Spinal cord (tissue), 10 donors: ENCODE data around the gene GIT1. TPM values are rescaled to one million over a fixed set of nuclear protein-coding genes. Genes with fewer than 3 reads are reported as not detected.

Experiments used
- DNase-seq, 6 donors: peaks; one replicate each; pipeline versions ENCODE4 v3.0.0 to v3.0.0-alpha.2; 2013 to 2015; ENCODE audit warnings: low spot score in 6 of 6, low read depth in 4 of 6
- H3K27ac ChIP-seq: one replicate; pipeline ENCODE4 v1.5.1; 2013; ENCODE audit warnings: low read depth, low read length, control low read depth
- H3K27me3 ChIP-seq: one replicate; pipeline ENCODE4 v1.6.1; 2013; ENCODE audit warnings: low read length; ENCODE audit not compliant: control insufficient read depth, insufficient read depth
- H3K36me3 ChIP-seq: one replicate; pipeline ENCODE4 v1.6.1; 2013; ENCODE audit warnings: low read length; ENCODE audit not compliant: control insufficient read depth, insufficient read depth
- H3K4me1 ChIP-seq: one replicate; pipeline ENCODE4 v1.6.1; 2013; ENCODE audit warnings: low read length; ENCODE audit not compliant: control insufficient read depth, insufficient read depth
- H3K4me3 ChIP-seq: one replicate; pipeline ENCODE4 v1.5.1; 2013; ENCODE audit warnings: low read depth, low read length, control low read depth
- H3K9me3 ChIP-seq: one replicate; pipeline ENCODE4 v1.6.1; 2013; ENCODE audit warnings: low read length; ENCODE audit not compliant: control insufficient read depth, insufficient read depth
- WGBS: methylation state at CpG from one replicate; pipeline ENCODE4 v1.1.5; 2013; ENCODE audit warnings: missing lambda C conversion rate; ENCODE audit not compliant: insufficient coverage; 5-methylcytosine and 5-hydroxymethylcytosine counted together
- polyA plus RNA-seq, 2 donors: library from polyadenylated mRNA; unstranded; fragments of 120-200 nt; gene quantifications; one replicate each; pipeline ENCODE4 v1.2.1, GENCODE V29; 2013; ENCODE audit not compliant: insufficient read length in 2 of 2
- total RNA-seq, 2 donors: library from RNA; depleted of rRNA in 1 of 2; stranded (reverse); fragments of 120-200 nt in 1 of 2; fragments of >200 nt in 1 of 2; gene quantifications; one replicate each; pipeline versions ENCODE4 v1.2.3 to v1.2.4, GENCODE V29; 2013 to 2014
- donor health status: healthy.

Gene GIT1
- total and polyA plus RNA-seq, 4 donors = 23.3 to 90.3 (median 62.8) TPM

GRCh38 chr17:29568331-29569244 lies 20.9 kb downstream of the GIT1 start, which contains the start of gene TP53I13:
Gene TP53I13, plus strand, starts transcription at chr17:29568701. Its CDS starts 58 bp downstream, at chr17:29568759.
- Histone ChIP-seq H3K27ac (peak within 1 kb of the TSS; percentile 92), H3K9me3 (no peaks in the 10 kb centered on the region), H3K36me3 (peaks cover 17% of the 10 kb centered on the region), H3K4me3 (peak within 1 kb of the TSS; percentile 83), H3K4me1 (peaks cover 64% of the 10 kb centered on the region), H3K27me3 (peaks cover 32% of the 10 kb centered on the region)
- under 1% methylated on average over 83 of the region's 85 CpGs for WGBS
- peak in 2 of 6 donors; percentile 86 to 93 for DNase-seq

GRCh38 chr17:29567554-29568330 lies 21.7 kb downstream of the GIT1 start:
- Histone ChIP-seq H3K36me3 (peaks cover 10% of the 10 kb centered on the region), H3K9me3 (no peaks in the 10 kb centered on the region), H3K4me3 (peak overlapping the region; percentile 72), H3K4me1 (peaks cover 59% of the 10 kb centered on the region), H3K27ac (peak overlapping the region; percentile 87), H3K27me3 (peaks cover 32% of the 10 kb centered on the region)
- DNase-seq = peak in 1 of 6 donors; percentile 29
- WGBS = 1% methylated on average over 63 of the region's 63 CpGs

- Histone ChIP-seq H3K27me3 (peaks cover 36% of the 10 kb centered on the region), H3K4me1 (peaks cover 55% of the 10 kb centered on the region), H3K27ac (peak overlapping the region; percentile 87), H3K9me3 (no peaks in the 10 kb centered on the region), H3K4me3 (peak overlapping the region; percentile 72), H3K36me3 (peaks cover 11% of the 10 kb centered on the region)
- WGBS = under 1% methylated on average over 27 of the region's 27 CpGs
- no peak for DNase-seq
Observed at GRCh38 chr17:29567304-29567553, 22.2 kb downstream of the GIT1 start.

- WGBS = under 1% methylated on average over 82 of the region's 94 CpGs
- peak within 1 kb of the TSS; percentile 87 for H3K27ac ChIP-seq
Observed at GRCh38 chr17:29566473-29567303, 22.8 kb downstream of the GIT1 start, which contains the start of gene ABHD15. Gene ABHD15, minus strand, starts transcription at chr17:29567037. Its CDS starts 71 bp downstream, at chr17:29566966.

GRCh38 chr17:29565643-29566472 lies 23.6 kb downstream of the GIT1 start:
- Histone ChIP-seq H3K27ac (no peak overlapping the region), H3K4me3 (peak overlapping the region; percentile 37), H3K9me3 (no peaks in the 10 kb centered on the region), H3K36me3 (peaks cover 6% of the 10 kb centered on the region), H3K27me3 (peaks cover 36% of the 10 kb centered on the region), H3K4me1 (peaks cover 44% of the 10 kb centered on the region)
- no peak for DNase-seq
- WGBS = 12% methylated on average over 55 of the region's 55 CpGs

More at GRCh38 chr17:29566473-29567303, 22.8 kb downstream of the GIT1 start, which contains the start of gene ABHD15:
- H3K9me3 ChIP-seq = no peaks in the 10 kb centered on the region
- DNase-seq = peak in 2 of 6 donors; percentile 7 to 63
- peak within 1 kb of the TSS; percentile 72 for H3K4me3 ChIP-seq
- peaks cover 8% of the 10 kb centered on the region for H3K36me3 ChIP-seq
- peaks cover 49% of the 10 kb centered on the region for H3K4me1 ChIP-seq
- H3K27me3 ChIP-seq = peaks cover 36% of the 10 kb centered on the region

- Histone ChIP-seq H3K4me3 (no peak overlapping the region), H3K4me1 (peaks cover 34% of the 10 kb centered on the region), H3K27me3 (peaks cover 36% of the 10 kb centered on the region), H3K9me3 (no peaks in the 10 kb centered on the region), H3K36me3 (peaks cover 6% of the 10 kb centered on the region), H3K27ac (no peak overlapping the region)
- 71% methylated on average over 1 of the region's 3 CpGs for WGBS
- DNase-seq = no peak
Observed at GRCh38 chr17:29563816-29564215, 25.6 kb downstream of the GIT1 start.

- peaks cover 24% of the 10 kb centered on the region for H3K4me1 ChIP-seq
- H3K9me3 ChIP-seq = no peaks in the 10 kb centered on the region
- H3K27ac ChIP-seq = no peak overlapping the region
- no peak overlapping the region for H3K4me3 ChIP-seq
- DNase-seq = no peak
- peaks cover 34% of the 10 kb centered on the region for H3K27me3 ChIP-seq
- WGBS = 81% methylated on average over 17 of the region's 18 CpGs
- peaks cover 6% of the 10 kb centered on the region for H3K36me3 ChIP-seq
Observed at GRCh38 chr17:29562615-29563014, 26.8 kb downstream of the GIT1 start.

GRCh38 chr17:29561554-29562517 lies 27.6 kb downstream of the GIT1 start:
- Histone ChIP-seq H3K27me3 (peaks cover 32% of the 10 kb centered on the region), H3K27ac (no peak overlapping the region), H3K4me1 (peaks cover 17% of the 10 kb centered on the region), H3K36me3 (peaks cover 6% of the 10 kb centered on the region), H3K4me3 (no peak overlapping the region), H3K9me3 (no peaks in the 10 kb centered on the region)
- DNase-seq = no peak
- 85% methylated on average over 17 of the region's 17 CpGs for WGBS
